SK-N-SH (cell line): ENCODE results near the gene ZBTB45. TPM values are rescaled to one million over a fixed set of nuclear protein-coding genes. Genes with fewer than 3 reads are reported as not detected.
"Not testable (repeated sequence)": the region's sequence is repeated elsewhere in the genome, so short reads cannot be mapped to it uniquely, and the experiment has no call there.

Source experiments
- CTCF ChIA-PET: fragments of 300-600, 350-600 bp; formaldehyde crosslinking; extraction: SDS; loops from one replicate; lab custom pipeline; 2021; lab: Yijun Ruan, JAX
- POLR2A ChIA-PET: fragments of 350-600 bp; sonication (Branson Sonifier 250); formaldehyde crosslinking; extraction: SDS; loops from one replicate; lab custom pipeline; 2020; ENCODE audit warnings: antibody characterized with exemption, inconsistent platforms; lab: Yijun Ruan, JAX
- DNase-seq: peaks from one replicate; pipeline ENCODE4 v3.0.0; 2012
- H2AFZ ChIP-seq: fragments of 200-600 bp; sonication (generic); 2 replicates; pipeline ENCODE4 v1.8.1; 2016; ENCODE audit warnings: antibody characterized with exemption, mild to moderate bottlenecking, low read depth
- H3F3A ChIP-seq: fragments of 200-600 bp; sonication (generic); replicated peaks from 2 replicates; pipeline ENCODE3; 2016; ENCODE audit warnings: antibody characterized with exemption, mild to moderate bottlenecking; ENCODE audit not compliant: insufficient read depth
- H3K27ac ChIP-seq, 2 experiments: fragments of 200-500 bp in 1 of 2; fragments of 200-600 bp in 1 of 2; sonication (Bioruptor generic) in 1 of 2; sonication (generic), shearing (Covaris generic) in 1 of 2; 2 replicates each; pipeline versions ENCODE4 v1.5.1 to v1.6.1; 2014 to 2016; ENCODE audit warnings: low read depth in 2 of 2, inconsistent platforms in 1 of 2, low read length in 1 of 2, mild to moderate bottlenecking in 1 of 2, mixed read lengths in 1 of 2
- H3K27me3 ChIP-seq: fragments of 200-600 bp; sonication (generic), shearing (Covaris generic); 2 replicates; pipeline ENCODE4 v1.6.1; 2016; ENCODE audit warnings: mixed run types; ENCODE audit not compliant: insufficient read depth
- H3K36me3 ChIP-seq, 2 experiments: fragments of 200-500 bp in 1 of 2; fragments of 200-600 bp in 1 of 2; sonication (Bioruptor generic) in 1 of 2; sonication (generic) in 1 of 2; replicated peaks in 1 of 2; 2 replicates each; pipeline versions ENCODE3 to v1.5.1; 2014 to 2016; ENCODE audit warnings: low read length in 1 of 2, mild to moderate bottlenecking in 1 of 2; ENCODE audit not compliant: insufficient read depth in 2 of 2, control insufficient read depth in 1 of 2
- H3K4me1 ChIP-seq, 2 experiments: fragments of 200-500 bp in 1 of 2; fragments of 200-600 bp in 1 of 2; sonication (Bioruptor generic) in 1 of 2; sonication (generic), shearing (Covaris generic) in 1 of 2; 2 replicates each; pipeline versions ENCODE4 v1.5.1 to v1.6.1; 2014 to 2016; ENCODE audit warnings: low read depth in 1 of 2, low read length in 1 of 2, mixed run types in 1 of 2; ENCODE audit not compliant: insufficient read depth in 2 of 2, control insufficient read depth in 1 of 2
- H3K4me2 ChIP-seq: fragments of 200-600 bp; sonication (generic), shearing (Covaris generic); 2 replicates; pipeline ENCODE4 v1.6.1; 2017; ENCODE audit warnings: mixed run types
- H3K4me3 ChIP-seq, 2 experiments: fragments of 200-500 bp in 1 of 2; fragments of 200-600 bp in 1 of 2; sonication (Bioruptor generic) in 1 of 2; sonication (generic), shearing (Covaris generic) in 1 of 2; 2 replicates each; pipeline versions ENCODE4 v1.5.1 to v1.8.1; 2014 to 2016; ENCODE audit warnings: low read depth in 2 of 2, inconsistent platforms in 1 of 2, low read length in 1 of 2, mild to moderate bottlenecking in 1 of 2, mixed read lengths in 1 of 2, moderate library complexity in 1 of 2
- H3K79me2 ChIP-seq: fragments of 200-600 bp; sonication (generic); 2 replicates; pipeline ENCODE4 v1.8.1; 2017; ENCODE audit warnings: mild to moderate bottlenecking; ENCODE audit not compliant: insufficient read depth
- H3K9ac ChIP-seq: fragments of 200-600 bp; sonication (generic); 2 replicates; pipeline ENCODE4 v1.6.1; 2017; ENCODE audit warnings: mixed run types
- H3K9me2 ChIP-seq: fragments of 200-600 bp; sonication (generic); 2 replicates; pipeline ENCODE4 v1.6.1; 2017; ENCODE audit warnings: mixed run types
- H3K9me3 ChIP-seq: fragments of 200-600 bp; sonication (generic); 2 replicates; pipeline ENCODE4 v1.6.1; 2017; ENCODE audit warnings: mixed run types, mild to moderate bottlenecking, moderate library complexity
- H4K20me1 ChIP-seq: fragments of 200-600 bp; sonication (generic); 2 replicates; pipeline ENCODE4 v1.6.1; 2017; ENCODE audit warnings: mild to moderate bottlenecking, mixed run types; ENCODE audit not compliant: insufficient read depth
- EZH2phosphoT487 ChIP-seq: fragments of 200-600 bp; sonication (generic); IDR thresholded peaks from 2 replicates; pipeline ENCODE4 v1.6.1; 2017; ENCODE audit warnings: low read depth, mixed run types, mild to moderate bottlenecking, antibody characterized with exemption, moderate library complexity, borderline replicate concordance
- GABPA ChIP-seq: IDR thresholded peaks from 2 replicates; pipeline ENCODE4 v1.4.0; 2012; ENCODE audit warnings: low read depth, mild to moderate bottlenecking
- JUND ChIP-seq: IDR thresholded peaks from 2 replicates; pipeline ENCODE4 v1.4.0; 2012
- RXRA ChIP-seq: IDR thresholded peaks from 2 replicates; pipeline ENCODE4 v1.4.0; 2012; ENCODE audit warnings: low read depth, mild to moderate bottlenecking, borderline replicate concordance
- SIN3A ChIP-seq: IDR thresholded peaks from 2 replicates; pipeline ENCODE4 v1.6.1; 2012; ENCODE audit warnings: low read depth, mild to moderate bottlenecking, low read length, moderate library complexity, borderline replicate concordance
- SMC3 ChIP-seq: IDR thresholded peaks from 2 replicates; pipeline ENCODE4 v1.6.1; 2012; ENCODE audit warnings: low read depth, low read length, improper control_type of control experiment
- TEAD4 ChIP-seq: IDR thresholded peaks from 2 replicates; pipeline ENCODE4 v1.4.0; 2012; ENCODE audit warnings: mild to moderate bottlenecking, borderline replicate concordance; ENCODE audit not compliant: insufficient read depth
- WGBS: methylation state at CpG from one replicate; pipeline ENCODE4 v1.1.6; 2017; ENCODE audit warnings: low lambda C conversion rate; 5-methylcytosine and 5-hydroxymethylcytosine counted together
- polyA plus RNA-seq, 3 experiments: library from polyadenylated mRNA; depleted of rRNA; stranded (reverse); fragments of >200 nt; gene quantifications; 2 replicates each; pipeline ENCODE4 v1.2.3, GENCODE V29; 2012
- TF ChIP-seq, protein P1 (sequence below): fragments of 150-350 bp; IDR thresholded peaks from 2 replicates; pipeline ENCODE4 v1.6.1; 2016; ENCODE audit warnings: mild to moderate bottlenecking, low read depth, low read length
- TF ChIP-seq, protein P2 (sequence below): fragments of 200-600 bp; sonication (generic); IDR thresholded peaks from 2 replicates; pipeline ENCODE4 v1.6.1; 2017; ENCODE audit warnings: antibody characterized with exemption, mild to moderate bottlenecking, moderate library complexity

ZBTB45 gene
- polyA plus RNA-seq, 1 of the 3 experiments (the other 2 are of a cell fraction) = 11.3 TPM

DNA sequence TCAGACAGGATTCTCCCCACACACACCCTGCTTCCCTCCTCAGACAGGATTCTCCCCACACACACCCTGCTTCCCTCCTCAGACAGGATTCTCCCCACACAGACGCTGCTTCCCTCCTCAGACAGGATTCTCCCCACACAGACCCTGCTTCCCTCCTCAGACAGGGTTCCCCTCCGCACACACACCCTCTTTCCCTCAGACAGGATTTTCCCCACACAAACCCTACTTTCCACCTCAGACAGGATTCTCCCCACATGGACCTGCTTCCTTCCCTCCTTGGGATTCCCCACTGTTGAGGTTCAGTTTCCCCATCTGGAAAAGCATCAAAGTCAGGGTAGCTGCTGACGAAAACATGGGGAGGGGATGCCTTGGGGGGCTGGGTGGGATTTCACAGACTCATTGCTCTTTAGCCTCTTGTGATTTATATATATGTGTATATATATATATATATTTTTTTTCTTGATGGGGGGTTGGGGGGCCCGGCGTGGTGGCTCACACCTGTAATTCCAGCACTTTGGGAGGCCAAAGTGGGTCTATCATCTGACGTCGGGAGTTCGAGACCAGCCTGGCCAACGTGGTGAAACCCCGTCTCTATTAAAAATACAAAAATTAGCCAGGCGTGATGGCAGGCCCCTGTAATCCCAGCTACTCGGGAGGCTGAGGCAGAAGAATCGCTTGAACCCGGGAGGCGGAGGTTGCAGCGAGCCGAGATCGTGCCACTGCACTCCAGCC, 23.2 kb upstream of the ZBTB45 start:
- POLR2A ChIA-PET = interaction anchor here (1.2 to 4.0 kb wide), 6 partner anchors 11 to 180 kb away, joined by 3 to 45 read pairs (median 15); partner anchors contain the start of genes CHMP2A, UBE2M, ZBTB45 and ZNF497
- 53% methylated on average over 18 of the region's 18 CpGs for WGBS

GRCh38 chr19:58539169-58539559, 19.6 kb upstream of the ZBTB45 start:
- H3K4me3 ChIP-seq, H3K9me3 ChIP-seq, H3K27ac ChIP-seq, POLR2A ChIA-PET, H4K20me1 ChIP-seq, CTCF ChIA-PET, H2AFZ ChIP-seq, H3K4me1 ChIP-seq, H3K79me2 ChIP-seq, H3K9ac ChIP-seq, H3K36me3 ChIP-seq, H3K4me2 ChIP-seq, H3F3A ChIP-seq, H3K9me2 ChIP-seq, DNase-seq, H3K27me3 ChIP-seq: not testable (repeated sequence)

More for the DNA sequence above, 23.2 kb upstream of the ZBTB45 start:
- H3K4me3 ChIP-seq = peak overlapping the region in 1 of 2 experiments; percentile 97; a peak in 2 of 4 replicates
- H3K36me3 ChIP-seq = peaks cover 15 to 23% of the 10 kb centered on the region in 2 experiments
- H3K9me3 ChIP-seq, H3K9me2 ChIP-seq, H3F3A ChIP-seq, DNase-seq, H3K27me3 ChIP-seq: not testable (repeated sequence)
- CTCF ChIA-PET = interaction anchor here (2.0 kb wide), 1 partner anchor 23 kb away, joined by 29 read pairs; the partner anchor contains the start of gene ZBTB45
- peak overlapping the region; percentile 71; the same call in 1 of the 2 replicates for H2AFZ ChIP-seq
- H4K20me1 ChIP-seq = peaks cover 32% of the 10 kb centered on the region
- H3K79me2 ChIP-seq = peaks cover 33% of the 10 kb centered on the region
- H3K4me1 ChIP-seq = peaks cover 11 to 20% of the 10 kb centered on the region in 2 experiments; a peak in 3 of 4 replicates
- peak overlapping the region in 1 of 2 experiments; percentile 91; a peak in 1 of 4 replicates for H3K27ac ChIP-seq
- H3K9ac ChIP-seq = peak overlapping the region; percentile 74; the same call in 1 of the 2 replicates
- H3K4me2 ChIP-seq = peak overlapping the region; percentile 75; the same call in 1 of the 2 replicates

DNA sequence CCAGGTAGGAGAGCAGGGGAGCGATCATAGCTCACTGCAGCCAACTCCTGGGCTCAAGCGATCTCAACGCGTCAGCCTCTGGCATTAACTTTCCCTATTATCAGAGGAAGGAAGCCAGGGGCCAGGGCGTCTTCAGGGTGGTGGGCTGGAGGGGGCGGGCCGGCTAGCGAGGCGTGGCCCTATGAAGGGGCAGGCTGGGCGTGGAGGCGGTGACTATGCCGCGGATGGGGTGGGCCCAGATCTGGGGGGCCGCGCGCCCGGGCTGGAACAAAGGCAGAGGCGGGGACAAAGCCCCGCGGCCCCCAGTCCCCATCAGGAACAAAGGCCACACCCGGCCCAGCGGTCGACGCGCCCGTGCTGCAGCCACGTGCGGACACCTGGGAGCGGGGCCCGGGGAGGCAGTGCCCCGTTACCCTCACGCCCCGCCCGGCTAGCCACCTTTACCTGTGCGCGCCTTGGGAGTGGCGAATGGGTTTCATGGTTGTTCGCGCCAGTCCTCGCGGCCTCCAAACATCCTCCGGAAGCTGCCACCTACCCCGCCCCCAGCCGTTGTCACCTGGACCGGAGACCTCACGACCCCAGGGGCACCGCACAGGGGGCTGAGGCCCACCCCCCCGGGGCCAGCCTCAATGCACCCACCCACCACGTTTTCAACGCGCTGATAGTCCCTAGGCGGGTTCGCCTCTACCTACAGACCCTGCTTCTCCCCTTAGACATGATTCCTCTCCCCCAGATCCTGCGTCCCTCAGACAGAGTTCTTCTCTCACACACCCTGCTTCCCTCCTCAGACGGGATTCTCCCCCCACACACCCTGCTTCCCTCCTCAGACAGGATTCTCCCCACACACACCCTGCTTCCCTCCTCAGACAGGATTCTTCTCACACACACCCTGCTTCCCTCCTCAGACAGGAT, 18.9 kb upstream of the ZBTB45 start:
- H3K9me2 ChIP-seq = no peaks in the 10 kb centered on the region
- H2AFZ ChIP-seq = no peak overlapping the region
- no peak for DNase-seq
- H3K36me3 ChIP-seq = no peaks in the 10 kb centered on the region
- no peak overlapping the region for H3K27ac ChIP-seq
- TF ChIP-seq SIN3A (no peak), SMC3 (no peak), EZH2phosphoT487 (no peak), JUND (no peak), TEAD4 (no peak), RXRA (no peak), GABPA (no peak)
- TF ChIP-seq, protein P1, sequence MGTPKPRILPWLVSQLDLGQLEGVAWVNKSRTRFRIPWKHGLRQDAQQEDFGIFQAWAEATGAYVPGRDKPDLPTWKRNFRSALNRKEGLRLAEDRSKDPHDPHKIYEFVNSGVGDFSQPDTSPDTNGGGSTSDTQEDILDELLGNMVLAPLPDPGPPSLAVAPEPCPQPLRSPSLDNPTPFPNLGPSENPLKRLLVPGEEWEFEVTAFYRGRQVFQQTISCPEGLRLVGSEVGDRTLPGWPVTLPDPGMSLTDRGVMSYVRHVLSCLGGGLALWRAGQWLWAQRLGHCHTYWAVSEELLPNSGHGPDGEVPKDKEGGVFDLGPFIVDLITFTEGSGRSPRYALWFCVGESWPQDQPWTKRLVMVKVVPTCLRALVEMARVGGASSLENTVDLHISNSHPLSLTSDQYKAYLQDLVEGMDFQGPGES = no peak
- TF ChIP-seq, protein P2, sequence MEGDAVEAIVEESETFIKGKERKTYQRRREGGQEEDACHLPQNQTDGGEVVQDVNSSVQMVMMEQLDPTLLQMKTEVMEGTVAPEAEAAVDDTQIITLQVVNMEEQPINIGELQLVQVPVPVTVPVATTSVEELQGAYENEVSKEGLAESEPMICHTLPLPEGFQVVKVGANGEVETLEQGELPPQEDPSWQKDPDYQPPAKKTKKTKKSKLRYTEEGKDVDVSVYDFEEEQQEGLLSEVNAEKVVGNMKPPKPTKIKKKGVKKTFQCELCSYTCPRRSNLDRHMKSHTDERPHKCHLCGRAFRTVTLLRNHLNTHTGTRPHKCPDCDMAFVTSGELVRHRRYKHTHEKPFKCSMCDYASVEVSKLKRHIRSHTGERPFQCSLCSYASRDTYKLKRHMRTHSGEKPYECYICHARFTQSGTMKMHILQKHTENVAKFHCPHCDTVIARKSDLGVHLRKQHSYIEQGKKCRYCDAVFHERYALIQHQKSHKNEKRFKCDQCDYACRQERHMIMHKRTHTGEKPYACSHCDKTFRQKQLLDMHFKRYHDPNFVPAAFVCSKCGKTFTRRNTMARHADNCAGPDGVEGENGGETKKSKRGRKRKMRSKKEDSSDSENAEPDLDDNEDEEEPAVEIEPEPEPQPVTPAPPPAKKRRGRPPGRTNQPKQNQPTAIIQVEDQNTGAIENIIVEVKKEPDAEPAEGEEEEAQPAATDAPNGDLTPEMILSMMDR = no peak
- TF ChIP-seq, all 33 proteins: peak for 0
- no peak overlapping the region for H3K9ac ChIP-seq
- no peak overlapping the region for H3K4me2 ChIP-seq
- no peaks in the 10 kb centered on the region; the same call in 1 of the 2 replicates for H3K27me3 ChIP-seq
- CTCF ChIA-PET = no interaction called here
- POLR2A ChIA-PET = no interaction called here
- H3K9me3 ChIP-seq = no peaks in the 10 kb centered on the region
- no peaks in the 10 kb centered on the region for H3K4me1 ChIP-seq
- peaks cover 6% of the 10 kb centered on the region for H3F3A ChIP-seq
- no peaks in the 10 kb centered on the region for H4K20me1 ChIP-seq
- H3K79me2 ChIP-seq = no peaks in the 10 kb centered on the region
- WGBS = 65% methylated on average over 27 of the region's 55 CpGs
- H3K4me3 ChIP-seq = no peak overlapping the region
